Breast epithelium (tissue), 4 donors: Measurements from ENCODE around the gene COA1. TPM values are rescaled to one million over a fixed set of nuclear protein-coding genes. Genes with fewer than 3 reads are reported as not detected.

Source experiments
- DNase-seq, 2 donors: peaks; one replicate each; pipeline ENCODE4 v3.0.0-alpha.2; 2019; ENCODE audit warnings: low spot score in 2 of 2
- H3K27ac ChIP-seq, 2 donors: fragments of 200-600 bp; sonication (generic) in 1 of 2; one replicate each; pipeline ENCODE4 v1.5.1; 2016 to 2019; ENCODE audit warnings: mild to moderate bottlenecking in 1 of 2
- H3K27me3 ChIP-seq, 2 donors: fragments of 200-600 bp; sonication (generic) in 1 of 2; one replicate each; pipeline versions ENCODE4 v1.5.1 to v1.6.0; 2017 to 2019; ENCODE audit warnings: control low read depth in 1 of 2, mild to moderate bottlenecking in 1 of 2
- H3K36me3 ChIP-seq: fragments of 200-600 bp; one replicate; pipeline ENCODE4 v1.5.1; 2019
- H3K4me1 ChIP-seq, 2 donors: fragments of 200-600 bp; sonication (generic); one replicate each; pipeline ENCODE4 v1.5.1; 2016 to 2019; ENCODE audit warnings: control low read depth in 1 of 2
- H3K4me3 ChIP-seq, 3 donors: fragments of 200-600 bp; sonication (generic); 1 replicate in 2 of 3; 2 replicates in 1 of 3; pipeline ENCODE4 v1.5.1; 2016 to 2019; ENCODE audit warnings: mild to moderate bottlenecking in 3 of 3, moderate library complexity in 2 of 3
- H3K9me3 ChIP-seq, 2 donors: fragments of 200-600 bp; sonication (generic) in 1 of 2; one replicate each; pipeline ENCODE4 v1.5.1; 2016 to 2019; ENCODE audit warnings: control low read depth in 1 of 2
- CTCF ChIP-seq, 3 donors: fragments of 450-650 bp; IDR thresholded peaks; one replicate each; pipeline ENCODE4 v1.5.1; 2016 to 2017; ENCODE audit warnings: antibody characterized with exemption in 3 of 3, mild to moderate bottlenecking in 3 of 3, moderate library complexity in 3 of 3
- POLR2A ChIP-seq: fragments of 450-650 bp; IDR thresholded peaks from one replicate; pipeline ENCODE4 v1.6.1; 2016; ENCODE audit warnings: antibody characterized with exemption, mild to moderate bottlenecking, moderate library complexity
- POLR2AphosphoS5 ChIP-seq, 3 donors: sonication (generic); formaldehyde crosslinking; IDR thresholded peaks; one replicate each; pipeline ENCODE4 v1.6.1; 2017; ENCODE audit warnings: antibody characterized with exemption in 3 of 3
- intact Hi-C: fragments of 100-400 bp; cut with DNase I; formaldehyde crosslinking; loops from one replicate; pipeline ENCODE4 v1.15.1; 2023; ENCODE audit warnings: low total_unique reads
- total RNA-seq, 3 donors: library from RNA; depleted of rRNA; stranded (reverse); fragments of >200 nt; gene quantifications; one replicate each; pipeline ENCODE4 v1.1.0, GENCODE V29; 2016

The COA1 gene
- total RNA-seq, 3 donors from 2014 or later = 39.0 to 94.3 (median 91.4) TPM

GRCh38 chr7:43752411-43752810 is 23.1 kb upstream of the COA1 start:
- intact Hi-C loops = no loop called here
- no peak overlapping the region for H3K4me3 ChIP-seq
- H3K27ac ChIP-seq = no peak overlapping the region
- DNase-seq = no peak
- no peaks in the 10 kb centered on the region for H3K27me3 ChIP-seq
- no peaks in the 10 kb centered on the region for H3K4me1 ChIP-seq
- H3K9me3 ChIP-seq = no peaks in the 10 kb centered on the region
- H3K36me3 ChIP-seq = no peaks in the 10 kb centered on the region
- TF ChIP-seq CTCF (IDR thresholded peaks at IDR 0.05) (no peak), POLR2AphosphoS5 (IDR thresholded peaks at IDR 0.05) (no peak), POLR2A (no peak)

GRCh38 chr7:43750016-43750887 is 20.9 kb upstream of the COA1 start:
- no peaks in the 10 kb centered on the region for H3K4me1 ChIP-seq
- no peak overlapping the region for H3K27ac ChIP-seq
- no peaks in the 10 kb centered on the region for H3K27me3 ChIP-seq
- DNase-seq = no peak
- no peak for TF ChIP-seq POLR2AphosphoS5 (IDR thresholded peaks at IDR 0.05)
- no peak for TF ChIP-seq CTCF (IDR thresholded peaks at IDR 0.05)
- TF ChIP-seq POLR2A = no peak
- intact Hi-C loops = no loop called here
- no peaks in the 10 kb centered on the region for H3K9me3 ChIP-seq
- no peak overlapping the region for H3K4me3 ChIP-seq
- H3K36me3 ChIP-seq = no peaks in the 10 kb centered on the region

- H3K4me3 ChIP-seq = no peak overlapping the region
- TF ChIP-seq POLR2A (no peak), POLR2AphosphoS5 (IDR thresholded peaks at IDR 0.05) (no peak), CTCF (IDR thresholded peaks at IDR 0.05) (no peak)
- H3K27me3 ChIP-seq = no peaks in the 10 kb centered on the region
- H3K36me3 ChIP-seq = no peaks in the 10 kb centered on the region
- no peaks in the 10 kb centered on the region for H3K4me1 ChIP-seq
- no peaks in the 10 kb centered on the region for H3K9me3 ChIP-seq
- no peak overlapping the region for H3K27ac ChIP-seq
- intact Hi-C loops = no loop called here
- DNase-seq = no peak
Observed at GRCh38 chr7:43749383-43749940, 20.1 kb upstream of the COA1 start.

GRCh38 chr7:43747328-43748105 is 18.2 kb upstream of the COA1 start:
- no peaks in the 10 kb centered on the region for H3K36me3 ChIP-seq
- DNase-seq = no peak
- no peaks in the 10 kb centered on the region for H3K9me3 ChIP-seq
- TF ChIP-seq POLR2A (no peak), CTCF (IDR thresholded peaks at IDR 0.05) (no peak), POLR2AphosphoS5 (IDR thresholded peaks at IDR 0.05) (no peak)
- no peaks in the 10 kb centered on the region for H3K4me1 ChIP-seq
- H3K27me3 ChIP-seq = no peaks in the 10 kb centered on the region
- intact Hi-C loops = no loop called here
- no peak overlapping the region for H3K27ac ChIP-seq
- H3K4me3 ChIP-seq = no peak overlapping the region

- intact Hi-C loops = no loop called here
- Histone ChIP-seq H3K27ac (no peak overlapping the region), H3K27me3 (no peaks in the 10 kb centered on the region), H3K9me3 (no peaks in the 10 kb centered on the region), H3K4me3 (no peak overlapping the region), H3K4me1 (no peaks in the 10 kb centered on the region), H3K36me3 (no peaks in the 10 kb centered on the region)
- TF ChIP-seq POLR2AphosphoS5 (IDR thresholded peaks at IDR 0.05) (no peak), CTCF (IDR thresholded peaks at IDR 0.05) (no peak), POLR2A (no peak)
- DNase-seq = no peak
Observed at GRCh38 chr7:43742692-43743091, 13.4 kb upstream of the COA1 start.
